Upper lobe of right lung (tissue), 1 donor: ENCODE measurements around the gene CAB39L. TPM values are rescaled to one million over a fixed set of nuclear protein-coding genes. Genes with fewer than 3 reads are reported as not detected.

Source experiments
- ATAC-seq: fragments of 200-7000 bp; cut with Tn5 transposase; one replicate; pipeline ENCODE4 v1.9.1; 2020; ENCODE audit warnings: mild to moderate bottlenecking, moderate library complexity
- DNase-seq: peaks from one replicate; pipeline ENCODE4 v3.0.0-alpha.2; 2020
- H3K27ac ChIP-seq: fragments of 200-600 bp; one replicate; pipeline ENCODE4 v1.8.0; 2022
- H3K27me3 ChIP-seq: fragments of 200-600 bp; one replicate; pipeline ENCODE4 v1.8.0; 2022; ENCODE audit warnings: mild to moderate bottlenecking
- H3K36me3 ChIP-seq: fragments of 200-600 bp; one replicate; pipeline ENCODE4 v1.8.0; 2022
- H3K4me1 ChIP-seq: fragments of 200-600 bp; one replicate; pipeline ENCODE4 v1.8.0; 2022
- H3K4me3 ChIP-seq: fragments of 200-600 bp; one replicate; pipeline ENCODE4 v1.8.0; 2022; ENCODE audit warnings: mild to moderate bottlenecking
- H3K9me3 ChIP-seq: fragments of 200-600 bp; one replicate; pipeline ENCODE4 v1.8.0; 2022
- CTCF ChIP-seq: fragments of 200-600 bp; IDR thresholded peaks from one replicate; pipeline ENCODE4 v1.8.0; 2022; ENCODE audit warnings: antibody characterized with exemption
- intact Hi-C: fragments of 100-400 bp; cut with DNase I; formaldehyde crosslinking; loops from one replicate; pipeline ENCODE4 v1.11.0; 2022
- total RNA-seq: library from RNA; stranded (reverse); fragmentation: NEBNext Ultra II Directional; extraction: Animal tissue kit (Norgen Biotek cat#: 25700); gene quantifications from one replicate; pipeline ENCODE4 v1.2.1, GENCODE V29; 2021
- donor health status: DM: no; HTN: yes; CAD: no; lungs with severe emphysema.

CAB39L gene
- total RNA-seq, 1 donor from 2014 or later: 18.0 TPM

GRCh38 chr13:49279112-49279511 lies 164.8 kb downstream of the CAB39L start:
- Histone ChIP-seq H3K36me3 (peaks cover 8% of the 10 kb centered on the region), H3K9me3 (no peaks in the 10 kb centered on the region), H3K27ac (no peak overlapping the region), H3K4me1 (no peaks in the 10 kb centered on the region), H3K4me3 (no peak overlapping the region), H3K27me3 (no peaks in the 10 kb centered on the region)
- TF ChIP-seq CTCF: no peak
- ATAC-seq (no peak), DNase-seq (no peak)
- intact Hi-C loops: no loop called here

GRCh38 chr13:49278211-49278610 lies 165.7 kb downstream of the CAB39L start:
- intact Hi-C loops: no loop called here
- H3K27me3 ChIP-seq: no peaks in the 10 kb centered on the region
- peaks cover 8% of the 10 kb centered on the region for H3K36me3 ChIP-seq
- TF ChIP-seq CTCF: no peak
- no peak for DNase-seq
- ATAC-seq: no peak
- H3K4me1 ChIP-seq: no peaks in the 10 kb centered on the region
- H3K4me3 ChIP-seq: no peak overlapping the region
- H3K27ac ChIP-seq: no peak overlapping the region
- no peaks in the 10 kb centered on the region for H3K9me3 ChIP-seq

- no peak for DNase-seq
- ATAC-seq: no peak
- Histone ChIP-seq H3K27ac (no peak overlapping the region), H3K9me3 (no peaks in the 10 kb centered on the region), H3K4me1 (no peaks in the 10 kb centered on the region), H3K27me3 (no peaks in the 10 kb centered on the region), H3K4me3 (no peak overlapping the region), H3K36me3 (peaks cover 6% of the 10 kb centered on the region)
- TF ChIP-seq CTCF: no peak
- intact Hi-C loops: no loop called here
Observed at GRCh38 chr13:49272296-49272695, 171.6 kb downstream of the CAB39L start.

GRCh38 chr13:49271264-49271663 lies 172.6 kb downstream of the CAB39L start:
- DNase-seq (no peak), ATAC-seq (no peak)
- peaks cover 6% of the 10 kb centered on the region for H3K36me3 ChIP-seq
- intact Hi-C loops: no loop called here
- no peaks in the 10 kb centered on the region for H3K4me1 ChIP-seq
- no peak overlapping the region for H3K27ac ChIP-seq
- H3K4me3 ChIP-seq: no peak overlapping the region
- no peaks in the 10 kb centered on the region for H3K9me3 ChIP-seq
- no peaks in the 10 kb centered on the region for H3K27me3 ChIP-seq
- TF ChIP-seq CTCF: no peak

GRCh38 chr13:49265822-49266221 lies 178.0 kb downstream of the CAB39L start:
- DNase-seq (no peak), ATAC-seq (no peak)
- Histone ChIP-seq H3K36me3 (peaks cover 21% of the 10 kb centered on the region), H3K4me3 (no peak overlapping the region), H3K4me1 (no peaks in the 10 kb centered on the region), H3K27ac (no peak overlapping the region), H3K27me3 (no peaks in the 10 kb centered on the region), H3K9me3 (no peaks in the 10 kb centered on the region)
- intact Hi-C loops: no loop called here
- no peak for TF ChIP-seq CTCF

GRCh38 chr13:49262634-49263033 lies 181.2 kb downstream of the CAB39L start:
- intact Hi-C loops: no loop called here
- Histone ChIP-seq H3K27ac (no peak overlapping the region), H3K4me1 (no peaks in the 10 kb centered on the region), H3K9me3 (no peaks in the 10 kb centered on the region), H3K27me3 (no peaks in the 10 kb centered on the region), H3K36me3 (peaks cover 33% of the 10 kb centered on the region), H3K4me3 (no peak overlapping the region)
- ATAC-seq: no peak
- no peak for DNase-seq
- no peak for TF ChIP-seq CTCF
